Measurements from ENCODE around the gene RMDN2. TPM values are rescaled to one million over a fixed set of nuclear protein-coding genes. Genes with fewer than 3 reads are reported as not detected.

The RMDN2 gene
- total RNA-seq, 1 experiment from 2014 or later, result 4.3 TPM

DNA sequence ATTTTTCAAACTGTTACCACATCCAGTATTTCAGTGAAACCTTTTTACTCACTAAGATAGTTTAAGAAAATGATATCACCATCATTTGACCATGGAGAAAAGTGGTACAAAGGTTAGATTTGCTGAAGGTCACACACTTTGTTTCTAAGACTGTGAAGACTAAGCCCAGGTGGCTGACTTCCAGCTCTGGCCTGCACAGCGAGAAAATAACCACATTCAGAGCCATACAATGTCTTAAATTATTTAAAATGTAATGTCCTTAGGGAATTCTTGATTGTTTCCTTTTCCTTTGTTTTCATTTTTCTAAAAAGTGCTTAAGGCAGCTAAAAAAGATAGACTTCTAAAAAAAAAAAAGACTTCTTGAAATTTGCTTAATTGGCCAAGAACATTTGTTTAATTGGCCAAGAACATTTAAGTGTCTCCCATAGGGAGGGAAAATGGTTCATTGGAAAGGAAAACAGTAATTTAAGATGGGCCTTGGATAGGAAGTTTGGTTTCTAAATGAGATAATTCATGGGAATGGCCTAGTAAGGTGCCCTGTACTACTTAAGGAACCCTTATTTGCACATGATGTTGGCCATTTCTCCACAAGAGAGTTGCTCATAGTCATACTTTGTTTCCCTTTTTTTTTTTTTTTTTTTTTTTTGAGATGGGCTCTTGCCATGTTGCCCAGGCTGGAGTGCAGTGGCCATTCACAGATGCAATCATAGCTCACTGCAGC is 105.7 kb downstream of the RMDN2 start:
- no peaks in the 10 kb centered on the region for H3K36me3 ChIP-seq (ENCODE audit: control insufficient read depth, insufficient read depth, low read length)
- H3K4me1 Mint-ChIP-seq (ENCODE audit: low read depth, unreplicated experiment), result no peaks in the 10 kb centered on the region
- no peak overlapping the region for H3K4me3 ChIP-seq (ENCODE audit: low read depth, low read length)
- no peak for DNase-seq
- CTCF ChIA-PET, result interaction anchor here (0.7 kb wide), 1 partner anchor 62 kb away, joined by 6 read pairs; no protein-coding TSS in a partner anchor
- TF ChIP-seq, protein P1, sequence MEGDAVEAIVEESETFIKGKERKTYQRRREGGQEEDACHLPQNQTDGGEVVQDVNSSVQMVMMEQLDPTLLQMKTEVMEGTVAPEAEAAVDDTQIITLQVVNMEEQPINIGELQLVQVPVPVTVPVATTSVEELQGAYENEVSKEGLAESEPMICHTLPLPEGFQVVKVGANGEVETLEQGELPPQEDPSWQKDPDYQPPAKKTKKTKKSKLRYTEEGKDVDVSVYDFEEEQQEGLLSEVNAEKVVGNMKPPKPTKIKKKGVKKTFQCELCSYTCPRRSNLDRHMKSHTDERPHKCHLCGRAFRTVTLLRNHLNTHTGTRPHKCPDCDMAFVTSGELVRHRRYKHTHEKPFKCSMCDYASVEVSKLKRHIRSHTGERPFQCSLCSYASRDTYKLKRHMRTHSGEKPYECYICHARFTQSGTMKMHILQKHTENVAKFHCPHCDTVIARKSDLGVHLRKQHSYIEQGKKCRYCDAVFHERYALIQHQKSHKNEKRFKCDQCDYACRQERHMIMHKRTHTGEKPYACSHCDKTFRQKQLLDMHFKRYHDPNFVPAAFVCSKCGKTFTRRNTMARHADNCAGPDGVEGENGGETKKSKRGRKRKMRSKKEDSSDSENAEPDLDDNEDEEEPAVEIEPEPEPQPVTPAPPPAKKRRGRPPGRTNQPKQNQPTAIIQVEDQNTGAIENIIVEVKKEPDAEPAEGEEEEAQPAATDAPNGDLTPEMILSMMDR (IDR thresholded peaks at IDR 0.05; ENCODE audit: insufficient read depth in 1 of 2, low read depth in 1 of 2, low read length in 1 of 2, severe bottlenecking in 1 of 2, unreplicated experiment in 1 of 2), result no peak
- no peak overlapping the region for H3K27ac Mint-ChIP-seq (ENCODE audit: unreplicated experiment)
- H3K4me3 Mint-ChIP-seq (ENCODE audit: unreplicated experiment), result no peak overlapping the region
- no peaks in the 10 kb centered on the region for H3K9me3 Mint-ChIP-seq (ENCODE audit: unreplicated experiment)
- peaks cover 9% of the 10 kb centered on the region for H3K27me3 Mint-ChIP-seq (ENCODE audit: insufficient read depth, unreplicated experiment)
- H3K4me1 ChIP-seq, result no peaks in the 10 kb centered on the region
- intact Hi-C loops (cut with micrococcal nuclease; ENCODE audit: unreplicated experiment), result no loop called here
- BruUV-seq (replicated peaks), result no TSS peak
- H3K9me3 ChIP-seq, result no peaks in the 10 kb centered on the region
- no peaks in the 10 kb centered on the region for H3K27me3 ChIP-seq (replicated peaks; ENCODE audit: control insufficient read depth, insufficient read depth, low read length)
- POLR2A ChIA-PET, result no interaction called here
- H3K36me3 Mint-ChIP-seq (ENCODE audit: insufficient read depth, unreplicated experiment), result no peaks in the 10 kb centered on the region

DNA sequence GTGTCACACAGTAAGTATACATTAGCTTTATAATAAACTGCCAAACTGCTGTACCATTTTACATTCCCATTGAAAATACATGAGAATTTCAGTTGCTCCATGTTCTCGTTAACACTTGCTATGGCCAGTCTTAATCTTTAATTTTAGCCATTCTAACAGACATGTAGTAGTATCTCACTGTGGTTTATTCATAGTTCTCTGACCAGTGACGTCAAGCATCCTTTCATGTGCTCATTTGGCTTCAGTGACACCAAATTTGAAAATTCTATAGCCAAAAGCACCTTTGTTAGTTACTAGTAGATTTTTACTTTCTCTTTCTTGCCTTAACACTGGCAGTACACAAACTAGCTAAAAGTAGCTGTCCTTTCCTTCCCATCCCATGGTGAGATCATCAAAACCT is 107.9 kb downstream of the RMDN2 start:
- intact Hi-C loops (cut with micrococcal nuclease; ENCODE audit: unreplicated experiment), result no loop called here
- Histone ChIP-seq H3K36me3 (ENCODE audit: control insufficient read depth, insufficient read depth, low read length) (no peaks in the 10 kb centered on the region), H3K4me1 (no peaks in the 10 kb centered on the region), H3K4me3 (ENCODE audit: low read depth, low read length) (no peak overlapping the region), H3K27me3 (replicated peaks; ENCODE audit: control insufficient read depth, insufficient read depth, low read length) (no peaks in the 10 kb centered on the region), H3K9me3 (no peaks in the 10 kb centered on the region)
- no TSS peak for BruUV-seq (replicated peaks)
- H3K27ac Mint-ChIP-seq (ENCODE audit: unreplicated experiment), result no peak overlapping the region
- H3K4me1 Mint-ChIP-seq (ENCODE audit: low read depth, unreplicated experiment), result no peaks in the 10 kb centered on the region
- no peak for DNase-seq
- no peaks in the 10 kb centered on the region for H3K9me3 Mint-ChIP-seq (ENCODE audit: unreplicated experiment)
- H3K4me3 Mint-ChIP-seq (ENCODE audit: unreplicated experiment), result no peak overlapping the region
- ChIA-PET CTCF (no interaction called here), POLR2A (no interaction called here)
- no peaks in the 10 kb centered on the region for H3K36me3 Mint-ChIP-seq (ENCODE audit: insufficient read depth, unreplicated experiment)
- H3K27me3 Mint-ChIP-seq (ENCODE audit: insufficient read depth, unreplicated experiment), result no peaks in the 10 kb centered on the region
- TF ChIP-seq, protein P1 (IDR thresholded peaks at IDR 0.05; ENCODE audit: insufficient read depth in 1 of 2, low read depth in 1 of 2, low read length in 1 of 2, severe bottlenecking in 1 of 2, unreplicated experiment in 1 of 2), result no peak

DNA sequence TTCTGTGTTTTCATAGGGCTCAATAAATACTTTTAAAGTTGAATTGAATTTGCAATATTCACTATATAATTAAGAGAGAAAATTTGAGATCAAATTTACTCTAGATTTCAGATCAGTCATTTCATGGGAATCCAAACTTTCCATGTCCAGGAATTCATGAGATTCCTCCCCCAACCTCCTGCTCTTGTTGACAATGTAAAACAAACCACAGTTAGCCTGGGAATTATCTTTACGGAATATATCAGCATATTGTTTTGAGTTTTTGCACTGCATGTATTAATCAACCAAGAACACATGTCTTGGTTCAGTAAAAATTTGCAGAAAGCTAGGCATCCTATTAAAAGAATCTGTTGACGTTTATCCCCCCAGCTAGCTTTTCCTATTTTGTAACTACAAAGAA is 108.6 kb downstream of the RMDN2 start:
- Histone ChIP-seq H3K4me1 (no peaks in the 10 kb centered on the region), H3K36me3 (ENCODE audit: control insufficient read depth, insufficient read depth, low read length) (no peaks in the 10 kb centered on the region), H3K9me3 (no peaks in the 10 kb centered on the region), H3K27me3 (replicated peaks; ENCODE audit: control insufficient read depth, insufficient read depth, low read length) (no peaks in the 10 kb centered on the region), H3K4me3 (ENCODE audit: low read depth, low read length) (no peak overlapping the region)
- no TSS peak for BruUV-seq (replicated peaks)
- no peak for DNase-seq
- Mint-ChIP-seq H3K36me3 (ENCODE audit: insufficient read depth, unreplicated experiment) (no peaks in the 10 kb centered on the region), H3K27me3 (ENCODE audit: insufficient read depth, unreplicated experiment) (no peaks in the 10 kb centered on the region), H3K4me1 (ENCODE audit: low read depth, unreplicated experiment) (no peaks in the 10 kb centered on the region), H3K27ac (ENCODE audit: unreplicated experiment) (no peak overlapping the region), H3K9me3 (ENCODE audit: unreplicated experiment) (no peaks in the 10 kb centered on the region), H3K4me3 (ENCODE audit: unreplicated experiment) (no peak overlapping the region)
- CTCF ChIA-PET, result no interaction called here
- POLR2A ChIA-PET, result no interaction called here
- TF ChIP-seq, protein P1 (IDR thresholded peaks at IDR 0.05; ENCODE audit: insufficient read depth in 1 of 2, low read depth in 1 of 2, low read length in 1 of 2, severe bottlenecking in 1 of 2, unreplicated experiment in 1 of 2), result no peak
- intact Hi-C loops (cut with micrococcal nuclease; ENCODE audit: unreplicated experiment), result no loop called here

Data from Caco-2 (cell line).